MV-4-11 (cell line): Measurements from ENCODE around the gene TPM2.
A peak's percentile ranks its signal among the peaks of the same experiment; 100 is the strongest.

ENCODE experiments used
- DNase-seq: peaks from one replicate; lab custom pipeline; 2025; lab: John Stamatoyannopoulos, UW

The TPM2 gene

GRCh38 chr9:35696520-35697215 lies 6.9 kb upstream of the TPM2 start:
- DNase-seq, result no peak

DNA sequence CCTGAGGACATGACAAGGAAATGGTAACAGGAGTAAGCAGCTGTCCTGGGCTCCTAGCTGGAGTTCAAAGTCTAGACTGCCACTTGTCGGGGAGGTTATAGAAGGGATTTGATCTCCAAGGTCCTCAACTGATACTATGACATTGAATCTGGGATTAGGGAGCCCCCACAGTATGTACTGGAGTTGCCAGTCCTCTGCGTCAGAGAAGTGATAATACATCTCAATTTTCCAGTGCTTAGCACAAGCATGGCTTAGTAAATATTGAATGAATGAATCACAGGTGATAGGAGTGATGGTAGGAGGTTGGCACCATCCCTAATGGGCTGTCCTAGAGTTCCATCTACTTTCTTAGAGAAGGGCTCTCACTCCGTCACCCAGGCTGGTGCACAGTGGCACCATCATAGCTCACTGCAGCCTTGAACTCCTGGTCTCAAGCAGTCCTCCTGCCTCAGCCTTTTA lies 6.2 kb upstream of the TPM2 start:
- DNase-seq, result no peak

GRCh38 chr9:35691757-35692301 lies 2.1 kb upstream of the TPM2 start:
- no peak for DNase-seq

- peak; percentile 46 for DNase-seq
These were observed 1.6 kb upstream of the TPM2 start for GRCh38 chr9:35691334-35691650.

GRCh38 chr9:35690614-35691333 lies 1.0 kb upstream of the TPM2 start:
- no peak for DNase-seq

DNA sequence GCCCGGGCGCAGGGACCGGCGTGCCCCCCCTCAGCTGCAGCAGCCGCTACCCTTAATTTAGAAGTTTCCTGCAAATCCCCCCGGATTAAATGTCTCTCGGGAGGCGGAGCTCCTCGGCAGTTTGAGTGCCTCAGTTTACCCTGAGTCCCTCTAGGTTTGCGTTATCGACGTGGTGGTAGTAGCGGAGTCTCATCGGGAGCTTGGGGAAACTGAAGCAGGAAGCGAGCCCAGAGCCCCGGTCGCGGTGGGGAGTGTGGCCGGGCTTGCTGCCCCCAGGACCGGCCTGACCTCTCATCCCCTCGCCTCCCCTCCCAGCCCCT lies 529 bp upstream of the TPM2 start:
- DNase-seq, result peak; percentile 1

DNA sequence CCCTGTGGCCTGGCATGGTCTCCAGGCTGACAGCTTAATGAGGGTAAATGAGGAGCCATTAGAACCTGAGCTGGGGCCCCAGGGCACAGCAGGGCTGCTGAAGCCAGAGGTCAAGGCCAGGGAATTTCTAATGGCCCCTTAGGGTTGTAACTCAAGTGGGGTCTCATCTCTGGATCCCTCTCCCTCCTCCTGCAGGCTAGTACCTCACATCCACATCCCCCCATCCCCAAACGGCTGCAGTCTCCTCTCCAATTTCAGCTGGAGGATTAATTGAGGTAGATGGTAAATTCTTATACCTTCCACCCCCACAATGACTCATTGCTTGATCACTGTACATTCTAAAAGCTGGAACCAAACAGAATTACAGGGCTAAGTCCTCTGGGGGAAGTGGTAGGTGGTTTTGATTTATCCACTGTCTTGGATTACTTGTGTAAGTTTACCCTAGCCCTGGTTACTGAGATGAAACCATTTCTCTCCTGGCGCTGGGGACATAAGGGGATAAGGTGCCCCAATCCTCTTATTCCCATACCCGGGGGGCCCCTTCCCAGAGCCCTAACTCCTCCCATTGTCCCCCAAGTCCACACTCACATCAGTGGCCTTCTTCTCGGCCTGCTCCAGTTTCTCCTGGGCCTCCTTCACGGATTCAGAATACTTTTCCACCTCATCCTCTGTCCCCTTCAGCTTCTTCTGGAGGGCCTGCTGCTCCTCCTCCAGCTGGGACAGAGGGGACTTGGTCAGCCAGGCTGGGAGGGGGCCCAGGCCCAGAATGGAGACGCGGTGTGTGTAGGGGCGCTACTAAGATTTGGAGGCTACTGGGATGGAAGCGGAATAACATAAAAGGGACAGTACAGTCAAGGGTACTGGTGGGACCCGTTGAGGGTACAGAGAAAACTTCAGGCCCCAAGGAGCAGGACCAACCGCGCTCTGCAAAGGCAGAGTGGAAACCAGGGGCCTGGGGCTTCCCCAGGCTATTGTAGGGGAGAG lies 875 bp downstream of the TPM2 start:
- peak; percentile 70 for DNase-seq

GRCh38 chr9:35687972-35688557 lies 1.7 kb downstream of the TPM2 start:
- DNase-seq, result no peak

DNA sequence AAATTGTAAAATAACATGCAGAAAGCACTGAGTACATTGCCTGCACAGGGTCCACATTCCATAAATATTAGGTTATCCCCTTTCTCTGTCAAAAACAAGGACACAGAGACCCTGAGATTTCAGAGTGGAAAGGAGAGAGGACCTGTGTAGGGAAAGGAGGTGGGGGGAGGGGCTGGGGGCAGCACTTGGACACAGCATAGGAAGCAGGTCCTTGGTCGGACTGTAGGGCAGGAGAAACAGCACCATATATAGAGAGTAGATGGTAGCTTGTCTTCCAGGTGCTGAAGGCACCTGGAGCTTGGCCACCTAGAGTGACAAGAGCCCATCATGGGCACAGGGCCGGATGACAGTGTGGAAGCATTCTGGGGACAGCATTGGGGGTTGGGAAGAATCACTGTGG lies 2.4 kb downstream of the TPM2 start:
- DNase-seq, result no peak

- no peak for DNase-seq
These were observed 3.2 kb downstream of the TPM2 start for GRCh38 chr9:35686222-35687203.

- no peak for DNase-seq
These were observed 4.2 kb downstream of the TPM2 start for GRCh38 chr9:35685506-35685905.

GRCh38 chr9:35684921-35685320 lies 4.8 kb downstream of the TPM2 start:
- DNase-seq, result no peak

DNA sequence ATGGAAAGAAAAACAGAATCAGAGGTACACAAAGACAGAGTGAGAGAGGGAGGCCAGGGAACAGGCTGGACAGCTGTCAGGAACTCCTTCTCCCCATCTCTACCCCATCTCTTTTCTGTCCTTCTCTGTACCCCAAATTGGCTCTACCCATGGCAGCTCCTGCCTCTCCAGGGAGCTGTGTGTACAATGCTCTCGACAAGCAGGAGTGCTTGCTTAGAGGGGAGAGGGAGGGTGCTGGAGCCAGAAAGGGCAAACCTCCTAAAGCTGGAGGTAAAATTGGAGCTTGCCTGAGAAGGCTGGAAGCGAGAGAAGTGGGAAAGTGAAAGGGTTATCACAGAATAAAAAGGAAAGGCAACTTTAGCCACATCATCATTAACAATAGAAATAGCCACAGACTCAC lies 6.4 kb downstream of the TPM2 start:
- no peak for DNase-seq

DNA sequence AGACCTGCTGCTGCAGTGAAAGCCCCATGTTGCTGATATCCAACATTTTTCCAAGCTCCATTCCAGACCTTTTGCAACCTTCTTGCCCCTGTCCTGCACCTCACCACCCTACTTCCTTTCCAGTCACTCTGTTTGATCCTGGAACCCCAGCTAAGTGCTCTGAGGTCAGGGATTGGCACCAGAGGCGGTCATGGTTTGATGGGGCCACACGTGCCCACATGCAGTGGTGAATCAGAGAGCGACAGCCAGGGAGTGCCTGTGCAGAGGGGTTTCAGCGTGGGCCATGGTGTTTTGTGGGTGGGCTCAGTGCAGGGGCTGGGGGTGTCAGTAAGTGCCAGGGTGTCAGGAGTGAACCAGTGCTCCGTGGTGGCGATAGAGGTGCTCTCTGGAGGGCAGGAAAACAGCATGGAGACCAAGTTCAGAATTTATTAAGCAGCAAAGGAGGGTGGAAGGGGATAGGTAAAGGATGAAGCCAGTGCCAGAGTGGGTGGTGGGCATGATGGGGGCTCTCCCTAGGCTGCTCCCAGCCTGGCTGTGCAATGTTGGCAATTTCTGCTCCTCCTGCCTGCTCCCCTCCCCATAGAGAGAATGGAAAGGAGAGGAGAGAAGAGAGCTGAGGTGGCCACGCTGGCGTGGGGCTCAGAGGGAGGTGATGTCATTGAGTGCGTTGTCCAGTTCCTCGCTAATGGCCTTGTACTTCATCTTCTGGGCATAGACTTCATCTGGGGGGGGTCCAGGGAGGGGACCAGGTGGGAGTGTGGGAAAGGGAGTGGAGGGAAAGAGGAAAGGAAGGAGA lies 7.0 kb downstream of the TPM2 start:
- DNase-seq, result no peak

DNA sequence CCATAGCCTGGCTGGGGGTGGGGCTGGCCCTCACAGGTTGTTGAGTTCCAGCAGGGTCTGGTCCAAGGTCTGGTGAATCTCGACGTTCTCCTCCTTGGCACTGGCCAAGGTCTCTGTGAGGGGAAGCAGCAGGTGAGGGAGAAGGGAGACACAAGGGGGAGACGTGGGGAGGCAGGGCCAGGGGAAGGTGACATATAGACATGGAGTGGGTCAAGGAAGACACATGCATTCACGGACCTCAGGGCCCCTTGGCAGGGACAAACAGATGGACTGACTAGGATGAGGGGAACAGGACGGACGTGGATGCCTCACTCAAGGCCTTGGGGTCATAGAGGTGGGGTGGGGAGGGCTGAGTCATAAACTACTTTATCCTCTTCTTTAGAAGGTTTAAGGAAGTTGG lies 7.7 kb downstream of the TPM2 start:
- no peak for DNase-seq

GRCh38 chr9:35681341-35682002 lies 8.3 kb downstream of the TPM2 start:
- no peak for DNase-seq

GRCh38 chr9:35680331-35681105 lies 9.2 kb downstream of the TPM2 start:
- no peak for DNase-seq

- DNase-seq, result no peak
These were observed 9.9 kb downstream of the TPM2 start for GRCh38 chr9:35679766-35680330.
